ENCODE measurements around the gene PIK3C2G. TPM values are rescaled to one million over a fixed set of nuclear protein-coding genes. Genes with fewer than 3 reads are reported as not detected.

Gene PIK3C2G
- total and polyA plus RNA-seq, 2 of the 13 experiments (the other 11 are each of a cell fraction or from before 2014, with no cell fraction given), result not detected

- WGBS (ENCODE audit: low lambda C conversion rate), result 13% methylated on average over 5 of the region's 5 CpGs
- H2AFZ ChIP-seq (ENCODE audit: low read length), result no peak overlapping the region
- H3K4me1 ChIP-seq (ENCODE audit: insufficient read depth, low read length), result no peaks in the 10 kb centered on the region
- POLR2A ChIA-PET, result no interaction called here
- in situ Hi-C loops (cut with HindIII; ENCODE audit: extremely low pct_ligation_motif_present, low pct_unique_long_range_greater_than_20kb), result no loop called here
- no peaks in the 10 kb centered on the region for H3K27me3 ChIP-seq (ENCODE audit: control insufficient read depth in 1 of 2, insufficient read depth in 2 of 2, low read length in 2 of 2)
- H3K9me3 ChIP-seq (ENCODE audit: low read length), result peaks cover 12% of the 10 kb centered on the region; the same call in 1 of the 2 replicates
- H3K36me3 ChIP-seq (replicated peaks in 1 of 2; ENCODE audit: control insufficient read depth in 1 of 2, insufficient read depth in 2 of 2, low read length in 2 of 2), result no peaks in the 10 kb centered on the region
- no peak overlapping the region for H3K4me2 ChIP-seq (ENCODE audit: low read depth, low read length)
- no peaks in the 10 kb centered on the region for H4K20me1 ChIP-seq (ENCODE audit: insufficient read depth, low read length)
- no peak for ATAC-seq
- CTCF ChIA-PET (ENCODE audit: low intra/inter-chr PET ratio, low total read pairs), result no interaction called here
- H3K4me3 ChIP-seq (replicated peaks in 1 of 3; ENCODE audit: insufficient read depth in 1 of 3, low read depth in 2 of 3, low read length in 3 of 3), result no peak overlapping the region
- no peak overlapping the region for H3K27ac ChIP-seq (ENCODE audit: extremely low read length, insufficient read depth, low read length)
- no peak for FAIRE-seq
- no peak overlapping the region for H3K9ac ChIP-seq (ENCODE audit: insufficient read depth, low read depth, low read length)
- no peaks in the 10 kb centered on the region for H3K79me2 ChIP-seq (ENCODE audit: insufficient read depth, low read length)
- intact Hi-C loops (cut with micrococcal nuclease; ENCODE audit: unreplicated experiment), result no loop called here
- BruUV-seq (replicated peaks), result no TSS peak
- TF ChIP-seq ZNF275 (CRISPR knock-in tag; IDR thresholded peaks at IDR 0.05; ENCODE audit: borderline replicate concordance), result no peak
- no peak for TF ChIP-seq TFE3 (CRISPR knock-in tag; IDR thresholded peaks at IDR 0.05)
- TF ChIP-seq ZNF678 (CRISPR knock-in tag; IDR thresholded peaks at IDR 0.05), result no peak
- TF ChIP-seq ATF7 (IDR thresholded peaks at IDR 0.05), result peak; percentile 93
- no peak for TF ChIP-seq ATF7 (CRISPR knock-in tag; IDR thresholded peaks at IDR 0.05)
- peak; percentile 73 for TF ChIP-seq CREB1 (IDR thresholded peaks at IDR 0.05)
- TF ChIP-seq CREB1 (CRISPR knock-in tag; IDR thresholded peaks at IDR 0.05), result no peak
- no peak for TF ChIP-seq MBD4 (IDR thresholded peaks at IDR 0.05; ENCODE audit: borderline replicate concordance, low read length)
- no peak for TF ChIP-seq ELF3 (CRISPR knock-in tag; IDR thresholded peaks at IDR 0.05)
- no peak for TF ChIP-seq ZNF761 (CRISPR knock-in tag; conservative IDR thresholded peaks at IDR 0.05)
- no peak for DNase-seq (ENCODE audit: low spot score)
These were observed 370.0 kb downstream of the PIK3C2G start for GRCh38 chr12:18631339-18631738.
